ENCODE measurements around the gene ENO2. TPM values are rescaled to one million over a fixed set of nuclear protein-coding genes. Genes with fewer than 3 reads are reported as not detected.
A peak's percentile ranks its signal among the peaks of the same experiment; 100 is the strongest.

ENO2 gene
- total RNA-seq, 1 experiment from 2014 or later: 33.5 TPM

DNA sequence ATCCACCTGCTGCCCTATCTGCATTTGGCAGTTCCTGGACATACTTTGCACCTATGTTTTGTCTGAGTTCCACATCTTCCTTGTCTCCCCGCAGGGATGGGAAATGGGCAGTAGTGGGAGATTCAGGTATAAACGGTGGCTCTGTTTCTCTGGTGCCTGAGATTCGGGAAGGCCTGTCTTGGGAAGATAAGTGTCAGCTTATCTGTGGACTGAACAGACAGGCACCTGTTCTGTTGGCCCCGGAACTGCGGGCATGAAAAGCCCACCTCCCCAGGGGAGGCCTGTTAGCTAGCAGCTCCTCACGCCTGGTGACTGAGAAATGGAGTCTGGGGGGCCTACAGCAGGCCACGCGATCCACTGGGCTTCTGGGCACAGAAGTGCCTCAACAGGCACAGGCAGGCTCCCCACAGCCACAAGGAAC is 50.2 kb downstream of the ENO2 start:
- ATAC-seq (no peak), DNase-seq (ENCODE audit: low read depth, low spot score) (no peak)
- H3K4me3 ChIP-seq (ENCODE audit: low read depth in 2 of 2, low read length in 2 of 2): no peak overlapping the region
- H3K9me3 ChIP-seq (ENCODE audit: control insufficient read depth, insufficient read depth, low read depth, low read length): no peaks in the 10 kb centered on the region
- ChIA-PET POLR2A (interaction anchor here (1.4 kb wide), 1 partner anchor 21 kb away, joined by 8 read pairs; the partner anchor contains the start of genes C12orf57 and RNU7-1), CTCF (interaction anchor here (1.3 kb wide), 1 partner anchor 15 kb away, joined by 3 read pairs; no protein-coding TSS in a partner anchor)
- peaks cover 13% of the 10 kb centered on the region for H3K36me3 ChIP-seq (ENCODE audit: control insufficient read depth, insufficient read depth, low read length)
- in situ Hi-C loops (cut with HindIII; ENCODE audit: low pct_unique_long_range_greater_than_20kb, low sequenced_read_pairs): no loop called here
- intact Hi-C loops (cut with micrococcal nuclease; ENCODE audit: unreplicated experiment): no loop called here
- H3K27ac ChIP-seq (ENCODE audit: low read length): peak overlapping the region; percentile 57
- no peaks in the 10 kb centered on the region for H3K27me3 ChIP-seq (ENCODE audit: control insufficient read depth, insufficient read depth, low read length)
- peaks cover 26% of the 10 kb centered on the region for H3K4me1 ChIP-seq (ENCODE audit: control insufficient read depth, insufficient read depth, low read length)
- BruUV-seq (replicated peaks): no TSS peak
- TF ChIP-seq SIN3A (IDR thresholded peaks at IDR 0.05; ENCODE audit: borderline replicate concordance, insufficient read depth, low read depth, low read length): no peak
- TF ChIP-seq POLR2AphosphoS5 (IDR thresholded peaks at IDR 0.05; ENCODE audit: low read depth, low read length): no peak
- TF ChIP-seq, protein P1, sequence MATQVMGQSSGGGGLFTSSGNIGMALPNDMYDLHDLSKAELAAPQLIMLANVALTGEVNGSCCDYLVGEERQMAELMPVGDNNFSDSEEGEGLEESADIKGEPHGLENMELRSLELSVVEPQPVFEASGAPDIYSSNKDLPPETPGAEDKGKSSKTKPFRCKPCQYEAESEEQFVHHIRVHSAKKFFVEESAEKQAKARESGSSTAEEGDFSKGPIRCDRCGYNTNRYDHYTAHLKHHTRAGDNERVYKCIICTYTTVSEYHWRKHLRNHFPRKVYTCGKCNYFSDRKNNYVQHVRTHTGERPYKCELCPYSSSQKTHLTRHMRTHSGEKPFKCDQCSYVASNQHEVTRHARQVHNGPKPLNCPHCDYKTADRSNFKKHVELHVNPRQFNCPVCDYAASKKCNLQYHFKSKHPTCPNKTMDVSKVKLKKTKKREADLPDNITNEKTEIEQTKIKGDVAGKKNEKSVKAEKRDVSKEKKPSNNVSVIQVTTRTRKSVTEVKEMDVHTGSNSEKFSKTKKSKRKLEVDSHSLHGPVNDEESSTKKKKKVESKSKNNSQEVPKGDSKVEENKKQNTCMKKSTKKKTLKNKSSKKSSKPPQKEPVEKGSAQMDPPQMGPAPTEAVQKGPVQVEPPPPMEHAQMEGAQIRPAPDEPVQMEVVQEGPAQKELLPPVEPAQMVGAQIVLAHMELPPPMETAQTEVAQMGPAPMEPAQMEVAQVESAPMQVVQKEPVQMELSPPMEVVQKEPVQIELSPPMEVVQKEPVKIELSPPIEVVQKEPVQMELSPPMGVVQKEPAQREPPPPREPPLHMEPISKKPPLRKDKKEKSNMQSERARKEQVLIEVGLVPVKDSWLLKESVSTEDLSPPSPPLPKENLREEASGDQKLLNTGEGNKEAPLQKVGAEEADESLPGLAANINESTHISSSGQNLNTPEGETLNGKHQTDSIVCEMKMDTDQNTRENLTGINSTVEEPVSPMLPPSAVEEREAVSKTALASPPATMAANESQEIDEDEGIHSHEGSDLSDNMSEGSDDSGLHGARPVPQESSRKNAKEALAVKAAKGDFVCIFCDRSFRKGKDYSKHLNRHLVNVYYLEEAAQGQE (IDR thresholded peaks at IDR 0.05; ENCODE audit: insufficient read depth in 1 of 2, low read depth in 2 of 2, low read length in 1 of 2): no peak

DNA sequence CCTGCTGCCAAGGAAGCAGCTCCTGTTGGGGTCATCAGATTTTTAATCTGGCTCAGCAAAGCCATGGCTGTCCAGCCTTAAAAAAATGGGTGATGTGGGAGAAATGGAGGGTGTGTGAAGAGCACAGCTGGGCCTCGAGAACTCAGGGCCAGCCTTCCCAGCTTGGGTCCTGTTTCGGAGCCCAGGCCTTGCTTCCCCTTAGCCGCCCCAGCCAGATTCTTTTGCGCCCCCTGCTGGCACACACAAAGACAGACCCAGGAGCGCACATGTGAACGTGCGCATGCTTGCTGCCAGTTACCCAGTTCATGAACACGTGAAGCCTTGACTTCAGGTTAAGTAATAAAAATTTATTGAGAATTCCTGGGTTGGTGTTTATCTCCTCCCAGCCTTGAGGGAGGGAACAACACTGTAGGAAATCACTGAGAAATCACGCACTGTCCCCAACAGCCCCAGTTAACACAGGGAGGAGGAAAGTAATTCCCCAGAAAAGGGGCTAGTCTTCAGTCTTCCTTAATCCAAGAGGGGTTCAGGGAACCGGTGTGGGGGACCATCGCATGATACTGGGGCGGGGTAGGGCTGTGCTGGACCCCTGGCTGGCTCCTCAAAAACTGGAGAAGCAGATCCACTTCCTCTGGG is 50.8 kb downstream of the ENO2 start:
- Histone ChIP-seq H3K4me1 (ENCODE audit: control insufficient read depth, insufficient read depth, low read length) (peaks cover 26% of the 10 kb centered on the region), H3K4me3 (ENCODE audit: low read depth in 2 of 2, low read length in 2 of 2) (no peak overlapping the region), H3K36me3 (ENCODE audit: control insufficient read depth, insufficient read depth, low read length) (peaks cover 15% of the 10 kb centered on the region), H3K27me3 (ENCODE audit: control insufficient read depth, insufficient read depth, low read length) (no peaks in the 10 kb centered on the region), H3K9me3 (ENCODE audit: control insufficient read depth, insufficient read depth, low read depth, low read length) (no peaks in the 10 kb centered on the region), H3K27ac (ENCODE audit: low read length) (peak overlapping the region; percentile 63)
- BruUV-seq (replicated peaks): no TSS peak
- in situ Hi-C loops (cut with HindIII; ENCODE audit: low pct_unique_long_range_greater_than_20kb, low sequenced_read_pairs): no loop called here
- CTCF ChIA-PET: interaction anchor here (1.3 kb wide), 1 partner anchor 16 kb away, joined by 3 read pairs; no protein-coding TSS in a partner anchor
- POLR2A ChIA-PET: interaction anchor here (1.4 kb wide), 1 partner anchor 22 kb away, joined by 8 read pairs; the partner anchor contains the start of genes C12orf57 and RNU7-1
- ATAC-seq (peak; percentile 83), DNase-seq (ENCODE audit: low read depth, low spot score) (peak; percentile 32)
- TF ChIP-seq, protein P1 (IDR thresholded peaks at IDR 0.05; ENCODE audit: insufficient read depth in 1 of 2, low read depth in 2 of 2, low read length in 1 of 2): no peak
- no peak for TF ChIP-seq POLR2AphosphoS5 (IDR thresholded peaks at IDR 0.05; ENCODE audit: low read depth, low read length)
- TF ChIP-seq SIN3A (IDR thresholded peaks at IDR 0.05; ENCODE audit: borderline replicate concordance, insufficient read depth, low read depth, low read length): no peak
- TF ChIP-seq, protein P2, sequence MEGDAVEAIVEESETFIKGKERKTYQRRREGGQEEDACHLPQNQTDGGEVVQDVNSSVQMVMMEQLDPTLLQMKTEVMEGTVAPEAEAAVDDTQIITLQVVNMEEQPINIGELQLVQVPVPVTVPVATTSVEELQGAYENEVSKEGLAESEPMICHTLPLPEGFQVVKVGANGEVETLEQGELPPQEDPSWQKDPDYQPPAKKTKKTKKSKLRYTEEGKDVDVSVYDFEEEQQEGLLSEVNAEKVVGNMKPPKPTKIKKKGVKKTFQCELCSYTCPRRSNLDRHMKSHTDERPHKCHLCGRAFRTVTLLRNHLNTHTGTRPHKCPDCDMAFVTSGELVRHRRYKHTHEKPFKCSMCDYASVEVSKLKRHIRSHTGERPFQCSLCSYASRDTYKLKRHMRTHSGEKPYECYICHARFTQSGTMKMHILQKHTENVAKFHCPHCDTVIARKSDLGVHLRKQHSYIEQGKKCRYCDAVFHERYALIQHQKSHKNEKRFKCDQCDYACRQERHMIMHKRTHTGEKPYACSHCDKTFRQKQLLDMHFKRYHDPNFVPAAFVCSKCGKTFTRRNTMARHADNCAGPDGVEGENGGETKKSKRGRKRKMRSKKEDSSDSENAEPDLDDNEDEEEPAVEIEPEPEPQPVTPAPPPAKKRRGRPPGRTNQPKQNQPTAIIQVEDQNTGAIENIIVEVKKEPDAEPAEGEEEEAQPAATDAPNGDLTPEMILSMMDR (IDR thresholded peaks at IDR 0.05): peak; percentile 89
- intact Hi-C loops (cut with micrococcal nuclease; ENCODE audit: unreplicated experiment): no loop called here
